OCI-M2 (cell line): ENCODE data around the gene TMEM208.

Experiments used
- DNase-seq: peaks from one replicate; lab custom pipeline; 2025; ENCODE audit not compliant: unreplicated experiment; lab: John Stamatoyannopoulos, UW

Gene TMEM208

DNA sequence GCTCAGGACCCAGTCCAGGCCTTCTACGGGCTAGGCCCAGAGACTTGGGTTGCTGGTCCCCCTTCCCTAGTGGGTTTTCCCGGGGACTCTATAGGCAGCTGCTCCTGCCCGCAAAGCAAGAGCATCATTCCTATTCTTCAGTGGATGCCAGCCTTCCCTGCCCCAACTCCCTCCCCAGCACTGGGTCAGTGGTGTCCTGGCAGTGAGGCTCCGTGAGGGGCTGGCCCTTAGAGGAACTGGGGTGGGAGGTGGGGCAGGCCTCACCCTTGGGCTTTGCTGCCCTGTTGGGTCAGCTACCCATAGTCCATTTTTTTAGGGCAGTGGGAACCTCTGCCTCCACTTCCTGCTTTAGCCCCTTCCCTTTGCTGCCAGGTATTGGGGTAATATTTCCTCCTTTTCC lies 44.5 kb downstream of the TMEM208 start:
- DNase-seq: no peak

DNA sequence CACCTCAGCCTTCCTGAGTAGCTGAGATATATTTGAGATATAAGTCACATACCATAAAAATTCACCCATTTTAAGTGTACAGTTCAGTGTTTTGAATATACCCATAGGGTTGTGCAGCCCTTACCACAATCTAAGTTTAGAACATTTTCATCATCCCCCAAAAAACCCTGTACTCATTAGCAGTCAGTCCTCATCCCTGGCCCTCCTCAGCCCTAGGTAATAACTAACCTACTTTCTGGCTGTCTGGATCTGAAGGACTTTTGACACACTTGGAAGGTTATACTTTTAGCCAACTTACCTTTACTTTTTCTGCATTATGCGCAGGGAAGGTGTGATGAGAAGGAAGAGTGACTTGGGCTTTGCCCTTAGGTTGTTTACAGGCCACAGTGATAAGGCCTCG lies 48.4 kb downstream of the TMEM208 start:
- DNase-seq: no peak

DNA sequence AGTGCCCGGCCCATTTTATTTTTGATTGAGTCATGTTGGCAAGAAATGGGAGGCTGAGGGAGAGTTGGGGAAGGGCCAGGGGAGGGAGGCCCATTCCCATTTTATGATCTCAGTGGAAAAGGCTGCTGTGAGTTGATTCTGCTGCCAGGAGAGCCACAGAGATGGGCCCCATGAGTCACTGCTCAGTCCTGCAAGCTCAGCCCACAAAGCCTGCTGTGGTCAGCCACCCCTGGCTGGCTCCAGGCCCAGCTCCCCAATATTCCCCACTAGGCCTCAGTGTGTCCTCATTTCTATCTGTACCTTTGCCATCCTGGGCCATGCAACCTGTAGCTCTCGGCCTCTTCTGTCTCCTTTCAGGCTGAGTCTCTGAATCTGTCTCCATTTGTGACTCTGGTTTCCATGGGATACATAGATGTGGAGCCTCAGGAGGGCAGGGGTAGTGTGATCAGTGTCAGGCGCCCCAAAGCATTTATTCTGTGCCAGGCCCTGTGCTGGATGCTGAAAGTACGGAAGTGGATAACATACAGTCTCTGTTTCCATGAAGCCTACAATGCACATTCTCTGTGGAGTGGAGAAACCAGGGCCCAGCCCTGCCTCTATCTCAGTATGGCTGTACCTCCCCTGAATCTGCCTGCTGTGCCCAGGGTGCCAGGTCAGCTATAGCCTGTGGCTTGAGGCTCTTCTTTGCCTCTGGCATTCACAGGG lies 50.5 kb downstream of the TMEM208 start:
- DNase-seq: no peak

DNA sequence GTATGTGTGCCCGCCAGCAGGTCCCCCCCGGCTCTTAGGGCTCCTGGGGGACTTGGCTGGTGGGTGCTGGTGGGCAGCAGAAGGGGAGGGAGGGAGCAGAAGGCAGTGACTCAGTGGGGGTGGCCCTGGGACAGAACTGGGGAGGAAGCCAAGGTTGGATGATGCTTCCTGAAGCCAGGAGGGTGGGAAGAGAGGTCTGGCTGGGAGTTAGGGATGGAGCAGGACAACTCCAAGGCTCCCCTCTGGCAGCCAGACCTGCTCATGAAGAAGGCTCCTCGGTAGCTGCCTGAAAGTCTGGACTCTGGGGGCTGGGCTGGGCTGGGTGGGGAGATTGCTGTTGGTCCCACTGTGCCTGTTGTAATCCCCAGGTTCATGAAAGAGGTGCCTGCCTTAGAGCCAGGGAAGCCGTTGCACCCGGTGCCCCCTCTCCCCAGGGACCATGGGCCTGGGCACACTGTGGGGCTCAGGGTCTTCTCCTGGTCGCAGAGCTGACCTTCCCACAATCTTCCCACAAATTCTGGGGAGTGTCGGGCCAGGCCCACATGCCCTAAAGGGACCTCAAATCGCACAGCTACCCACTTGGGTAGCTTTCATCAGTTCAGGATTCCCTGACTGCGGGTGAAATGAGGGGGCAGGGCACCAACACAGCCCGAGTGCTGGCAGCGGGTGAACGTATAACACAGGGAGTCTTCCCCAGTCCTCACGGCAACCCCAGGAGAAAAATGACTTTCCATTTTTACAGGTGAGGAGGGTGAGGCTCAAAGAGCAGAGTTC lies 51.3 kb downstream of the TMEM208 start:
- no peak for DNase-seq
